Measurements from ENCODE around the gene LAG3. TPM values are rescaled to one million over a fixed set of nuclear protein-coding genes. Genes with fewer than 3 reads are reported as not detected.
A peak's percentile ranks its signal among the peaks of the same experiment; 100 is the strongest.

Gene LAG3
- total RNA-seq (ENCODE audit: unreplicated experiment), result 7.3 TPM
- long read RNA-seq, result 0 reads

DNA sequence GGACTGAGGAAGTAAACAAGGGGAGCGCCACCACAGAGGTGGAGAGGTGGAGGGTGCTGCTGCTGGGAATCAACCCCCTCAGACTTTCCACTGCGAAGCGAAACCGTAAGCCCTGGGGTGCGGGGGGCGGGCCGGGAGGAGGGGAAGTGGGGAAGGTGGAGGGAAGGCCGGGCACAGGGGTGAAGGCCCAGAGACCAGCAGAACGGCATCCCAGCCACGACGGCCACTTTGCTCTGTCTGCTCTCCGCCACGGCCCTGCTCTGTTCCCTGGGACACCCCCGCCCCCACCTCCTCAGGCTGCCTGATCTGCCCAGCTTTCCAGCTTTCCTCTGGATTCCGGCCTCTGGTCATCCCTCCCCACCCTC lies at the start of gene LAG3:
Gene LAG3 (plus strand): TSS at position 190 of the 365 bp plus-strand sequence. CDS start 333 bp downstream, outside the sequence.
- peaks cover 37% of the 10 kb centered on the region for H3K27me3 Mint-ChIP-seq (ENCODE audit: unreplicated experiment)
- peak within 1 kb of the TSS; percentile 62 for H3K27ac Mint-ChIP-seq (ENCODE audit: unreplicated experiment)
- peaks cover 28% of the 10 kb centered on the region for H3K9me3 Mint-ChIP-seq (ENCODE audit: unreplicated experiment)
- H3K36me3 Mint-ChIP-seq (ENCODE audit: unreplicated experiment), result peaks cover 11% of the 10 kb centered on the region
- H3K4me3 Mint-ChIP-seq (ENCODE audit: unreplicated experiment), result peak within 1 kb of the TSS; percentile 58
- H3K4me1 Mint-ChIP-seq (ENCODE audit: low read depth, unreplicated experiment), result peaks cover 9% of the 10 kb centered on the region
- DNase-seq, result no peak
- TF ChIP-seq, protein P1, sequence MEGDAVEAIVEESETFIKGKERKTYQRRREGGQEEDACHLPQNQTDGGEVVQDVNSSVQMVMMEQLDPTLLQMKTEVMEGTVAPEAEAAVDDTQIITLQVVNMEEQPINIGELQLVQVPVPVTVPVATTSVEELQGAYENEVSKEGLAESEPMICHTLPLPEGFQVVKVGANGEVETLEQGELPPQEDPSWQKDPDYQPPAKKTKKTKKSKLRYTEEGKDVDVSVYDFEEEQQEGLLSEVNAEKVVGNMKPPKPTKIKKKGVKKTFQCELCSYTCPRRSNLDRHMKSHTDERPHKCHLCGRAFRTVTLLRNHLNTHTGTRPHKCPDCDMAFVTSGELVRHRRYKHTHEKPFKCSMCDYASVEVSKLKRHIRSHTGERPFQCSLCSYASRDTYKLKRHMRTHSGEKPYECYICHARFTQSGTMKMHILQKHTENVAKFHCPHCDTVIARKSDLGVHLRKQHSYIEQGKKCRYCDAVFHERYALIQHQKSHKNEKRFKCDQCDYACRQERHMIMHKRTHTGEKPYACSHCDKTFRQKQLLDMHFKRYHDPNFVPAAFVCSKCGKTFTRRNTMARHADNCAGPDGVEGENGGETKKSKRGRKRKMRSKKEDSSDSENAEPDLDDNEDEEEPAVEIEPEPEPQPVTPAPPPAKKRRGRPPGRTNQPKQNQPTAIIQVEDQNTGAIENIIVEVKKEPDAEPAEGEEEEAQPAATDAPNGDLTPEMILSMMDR (IDR thresholded peaks at IDR 0.05; ENCODE audit: partially characterized antibody, unreplicated experiment), result no peak

DNA sequence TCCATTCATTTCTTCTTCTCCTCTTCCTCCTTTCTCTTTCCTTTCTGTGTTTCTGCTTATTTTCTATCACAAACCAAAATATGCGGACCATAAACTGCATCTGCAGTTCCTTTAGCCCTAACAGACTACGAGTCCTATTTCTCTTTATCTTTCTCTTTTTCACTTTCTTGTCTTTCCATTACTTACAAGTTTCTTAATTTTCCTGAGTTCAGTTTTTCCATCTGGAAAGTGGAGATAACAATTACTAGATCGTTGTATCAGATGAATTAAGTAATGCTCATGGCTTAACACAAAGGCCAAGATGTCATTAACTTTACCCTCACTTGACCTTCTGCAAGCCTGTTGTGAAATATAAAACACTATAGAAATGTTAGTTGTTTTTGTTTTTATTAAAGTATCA lies 49.5 kb upstream of the LAG3 start:
- H3K9me3 Mint-ChIP-seq (ENCODE audit: unreplicated experiment), result peaks cover 10% of the 10 kb centered on the region
- peaks cover 5% of the 10 kb centered on the region for H3K27me3 Mint-ChIP-seq (ENCODE audit: unreplicated experiment)
- no peaks in the 10 kb centered on the region for H3K36me3 Mint-ChIP-seq (ENCODE audit: unreplicated experiment)
- DNase-seq, result no peak
- no peak overlapping the region for H3K27ac Mint-ChIP-seq (ENCODE audit: unreplicated experiment)
- TF ChIP-seq, protein P1 (IDR thresholded peaks at IDR 0.05; ENCODE audit: partially characterized antibody, unreplicated experiment), result no peak
- peak overlapping the region; percentile 23 for H3K4me3 Mint-ChIP-seq (ENCODE audit: unreplicated experiment)
- H3K4me1 Mint-ChIP-seq (ENCODE audit: low read depth, unreplicated experiment), result peaks cover 3% of the 10 kb centered on the region

DNA sequence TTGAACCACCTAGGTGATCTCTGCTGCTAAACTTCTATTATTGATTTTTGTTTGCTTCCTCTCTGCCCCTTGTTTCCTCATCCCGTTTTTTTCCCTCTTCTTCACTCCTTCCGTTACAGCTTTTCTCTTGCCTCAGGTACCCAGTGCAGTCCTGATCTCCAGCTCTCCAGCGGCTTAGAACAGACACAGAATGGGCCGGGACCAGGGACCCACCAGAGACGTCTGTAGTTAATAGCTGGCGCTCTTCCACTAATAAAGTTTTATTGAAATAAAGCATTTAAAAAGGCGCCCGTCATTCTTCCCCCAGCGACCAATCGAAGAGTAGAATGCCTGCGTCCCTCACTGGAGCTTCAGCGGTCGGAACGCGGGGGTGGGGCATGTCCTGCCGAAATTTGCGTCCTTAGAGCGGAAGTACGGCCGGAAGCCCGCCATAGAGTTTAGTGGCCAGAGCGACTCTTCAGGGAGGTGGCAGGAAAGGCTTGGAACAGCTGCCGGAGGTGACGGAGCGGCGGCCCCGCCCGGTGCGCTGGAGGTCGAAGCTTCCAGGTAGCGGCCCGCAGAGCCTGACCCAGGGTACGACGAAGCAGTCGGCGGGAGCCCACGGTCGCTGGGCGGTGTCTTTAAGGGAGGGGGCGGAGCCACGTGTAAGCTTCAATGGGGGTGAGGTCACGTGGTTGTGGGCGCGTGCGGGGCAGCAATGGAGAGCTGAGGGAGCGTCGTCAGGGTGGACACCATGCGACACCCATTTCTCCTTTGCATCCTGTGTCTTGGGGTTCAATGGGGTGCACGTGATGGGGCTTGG lies 48.5 kb upstream of the LAG3 start, which contains the start of gene COPS7A:
Gene COPS7A (plus strand): TSS at position 440 of the 802 bp plus-strand sequence. CDS start 611 bp downstream, outside the sequence.
- no peaks in the 10 kb centered on the region for H3K36me3 Mint-ChIP-seq (ENCODE audit: unreplicated experiment)
- H3K9me3 Mint-ChIP-seq (ENCODE audit: unreplicated experiment), result peaks cover 10% of the 10 kb centered on the region
- DNase-seq, result peak; percentile 95
- H3K4me3 Mint-ChIP-seq (ENCODE audit: unreplicated experiment), result peak within 1 kb of the TSS; percentile 96
- peaks cover 5% of the 10 kb centered on the region for H3K27me3 Mint-ChIP-seq (ENCODE audit: unreplicated experiment)
- H3K4me1 Mint-ChIP-seq (ENCODE audit: low read depth, unreplicated experiment), result peaks cover 3% of the 10 kb centered on the region
- peak within 1 kb of the TSS; percentile 94 for H3K27ac Mint-ChIP-seq (ENCODE audit: unreplicated experiment)
- TF ChIP-seq, protein P1 (IDR thresholded peaks at IDR 0.05; ENCODE audit: partially characterized antibody, unreplicated experiment), result no peak

DNA sequence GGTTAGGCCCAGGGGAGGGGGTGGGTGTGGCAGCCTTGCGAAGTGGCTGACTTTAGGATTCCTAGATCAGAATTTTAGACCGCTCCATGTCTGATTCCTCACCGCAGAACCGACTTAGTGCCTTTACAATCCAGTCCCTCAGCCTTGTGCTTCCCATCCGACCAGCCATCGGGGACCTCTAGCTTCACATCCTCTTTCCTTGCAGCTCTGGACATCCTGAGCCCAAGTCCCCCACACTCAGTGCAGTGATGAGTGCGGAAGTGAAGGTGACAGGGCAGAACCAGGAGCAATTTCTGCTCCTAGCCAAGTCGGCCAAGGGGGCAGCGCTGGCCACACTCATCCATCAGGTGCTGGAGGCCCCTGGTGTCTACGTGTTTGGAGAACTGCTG lies 47.9 kb upstream of the LAG3 start:
- H3K36me3 Mint-ChIP-seq (ENCODE audit: unreplicated experiment), result no peaks in the 10 kb centered on the region
- peaks cover 3% of the 10 kb centered on the region for H3K4me1 Mint-ChIP-seq (ENCODE audit: low read depth, unreplicated experiment)
- peak; percentile 32 for DNase-seq
- peak overlapping the region; percentile 96 for H3K4me3 Mint-ChIP-seq (ENCODE audit: unreplicated experiment)
- TF ChIP-seq, protein P1 (IDR thresholded peaks at IDR 0.05; ENCODE audit: partially characterized antibody, unreplicated experiment), result no peak
- peaks cover 5% of the 10 kb centered on the region for H3K27me3 Mint-ChIP-seq (ENCODE audit: unreplicated experiment)
- peaks cover 10% of the 10 kb centered on the region for H3K9me3 Mint-ChIP-seq (ENCODE audit: unreplicated experiment)
- H3K27ac Mint-ChIP-seq (ENCODE audit: unreplicated experiment), result peak overlapping the region; percentile 94

DNA sequence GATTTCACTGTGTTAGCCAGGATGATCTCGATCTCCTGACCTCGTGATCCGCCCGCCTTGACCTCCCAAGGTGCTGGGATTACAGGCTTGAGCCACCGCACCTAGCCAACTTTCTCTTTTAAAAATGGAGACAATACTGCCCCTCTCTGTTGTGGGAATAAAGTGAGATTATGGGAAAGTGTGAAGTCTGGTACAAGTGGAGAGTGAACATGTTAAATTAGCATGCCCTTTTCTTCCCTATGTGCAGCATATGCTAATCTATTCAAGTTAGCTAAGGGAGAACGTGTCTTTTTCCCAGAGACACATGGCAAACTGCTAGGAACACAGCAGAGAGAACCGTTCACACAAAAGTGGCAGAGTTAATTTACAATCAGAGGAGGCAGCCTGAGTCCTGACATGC lies 47.0 kb upstream of the LAG3 start:
- Mint-ChIP-seq H3K9me3 (ENCODE audit: unreplicated experiment) (peaks cover 10% of the 10 kb centered on the region), H3K4me1 (ENCODE audit: low read depth, unreplicated experiment) (peaks cover 6% of the 10 kb centered on the region), H3K36me3 (ENCODE audit: unreplicated experiment) (no peaks in the 10 kb centered on the region), H3K27ac (ENCODE audit: unreplicated experiment) (no peak overlapping the region), H3K4me3 (ENCODE audit: unreplicated experiment) (peak overlapping the region; percentile 76), H3K27me3 (ENCODE audit: unreplicated experiment) (peaks cover 5% of the 10 kb centered on the region)
- DNase-seq, result no peak
- TF ChIP-seq, protein P1 (IDR thresholded peaks at IDR 0.05; ENCODE audit: partially characterized antibody, unreplicated experiment), result no peak

Measured in glutamatergic neuron (in vitro differentiated cells).